IPS-NIHi7 (cell line): ENCODE measurements around the gene GPR156.

Source experiments
- DNase-seq: peaks from one replicate; pipeline ENCODE4 v3.0.0; 2012; ENCODE audit warnings: mixed read lengths; ENCODE audit errors: extremely low spot score

Gene GPR156

GRCh38 chr3:120125992-120126391, 159.0 kb downstream of the GPR156 start:
- DNase-seq = no peak

- no peak for DNase-seq
Measured at GRCh38 chr3:120119846-120120510, 165.0 kb downstream of the GPR156 start.
